Omental fat pad (tissue), 4 donors: ENCODE results near the gene OS9. TPM values are rescaled to one million over a fixed set of nuclear protein-coding genes. Genes with fewer than 3 reads are reported as not detected.

ENCODE experiments used
- ATAC-seq: fragments of 150-250 bp; one replicate; pipeline ENCODE4 v1.9.1; 2016; ENCODE audit warnings: mild to moderate bottlenecking, moderate library complexity; ENCODE audit not compliant: low FRiP score
- DNase-seq: peaks from one replicate; pipeline ENCODE4 v3.0.0-alpha.2; 2019; ENCODE audit warnings: low spot score
- CTCF ChIP-seq, 3 donors: fragments of 450-650 bp; IDR thresholded peaks; one replicate each; pipeline ENCODE4 v1.5.1; 2016 to 2017; ENCODE audit warnings: antibody characterized with exemption in 3 of 3, mild to moderate bottlenecking in 3 of 3, moderate library complexity in 2 of 3
- total RNA-seq, 4 donors: library from RNA; depleted of rRNA; stranded (reverse); fragments of >200 nt; gene quantifications; one replicate each; pipeline ENCODE4 v1.1.0, GENCODE V29; 2016

Gene OS9
- total RNA-seq, 4 donors from 2014 or later, result 259 to 325 (median 286) TPM

- no peak for DNase-seq
- no peak for TF ChIP-seq CTCF (IDR thresholded peaks at IDR 0.05)
- ATAC-seq, result no peak
Observed at GRCh38 chr12:57687862-57688261, 6.1 kb upstream of the OS9 start.

DNA sequence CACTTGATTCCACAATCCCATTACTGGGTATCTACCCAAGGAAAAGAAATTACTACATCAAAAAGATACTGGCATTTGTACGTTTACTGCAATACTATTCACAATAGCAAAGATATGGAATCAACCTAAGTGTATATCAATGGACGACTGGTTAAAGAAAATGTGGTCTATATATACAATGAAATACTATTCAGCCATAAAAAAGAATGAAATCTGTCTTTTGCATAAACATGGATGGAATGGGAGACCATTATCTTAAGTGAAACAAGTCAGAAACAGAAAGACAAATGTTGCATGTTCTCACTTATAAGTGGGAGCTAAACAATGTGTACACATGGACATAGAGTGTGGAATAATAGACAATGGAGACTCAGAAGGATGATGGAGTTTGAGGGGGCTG lies 5.0 kb upstream of the OS9 start:
- no peak for DNase-seq
- no peak for ATAC-seq
- TF ChIP-seq CTCF (IDR thresholded peaks at IDR 0.05), result no peak

DNA sequence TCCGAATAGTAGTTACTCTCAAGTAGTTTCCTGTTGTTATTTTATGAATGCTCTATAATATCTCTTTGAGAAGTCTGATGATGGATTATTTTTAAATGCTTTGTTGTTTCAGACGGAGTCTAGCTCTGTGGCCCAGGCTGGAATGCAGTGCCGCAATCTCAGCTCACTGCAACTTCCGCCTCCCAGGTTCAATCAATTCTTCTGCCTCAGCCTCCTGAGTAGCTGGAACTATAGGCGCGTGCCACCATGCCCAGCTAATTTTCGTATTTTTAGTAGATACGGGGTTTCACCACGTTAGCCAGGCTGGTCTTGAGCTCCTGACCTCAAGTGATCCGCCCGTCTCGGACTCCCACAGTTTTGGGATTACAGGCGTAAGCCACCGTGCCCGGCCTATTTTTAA lies 1.4 kb upstream of the OS9 start:
- DNase-seq, result no peak
- no peak for ATAC-seq
- no peak for TF ChIP-seq CTCF (IDR thresholded peaks at IDR 0.05)

DNA sequence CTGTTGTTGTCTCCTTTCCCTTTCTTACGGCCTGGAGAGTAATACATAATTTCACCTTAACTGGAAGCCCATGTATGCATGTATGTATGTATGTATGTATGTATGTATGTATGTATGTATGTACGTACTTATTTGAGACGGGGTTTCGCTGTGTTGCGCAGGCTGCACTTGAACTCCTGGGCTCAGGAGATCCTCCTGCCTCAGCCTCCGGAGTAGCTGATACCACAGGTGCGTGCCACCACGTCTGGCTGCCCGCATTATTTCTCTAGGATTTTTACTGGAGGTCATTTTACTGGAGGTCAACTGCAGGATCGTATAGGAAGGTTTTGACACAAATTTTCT lies 644 bp upstream of the OS9 start:
- DNase-seq, result no peak
- TF ChIP-seq CTCF (IDR thresholded peaks at IDR 0.05), result no peak
- ATAC-seq, result no peak

- no peak for TF ChIP-seq CTCF (IDR thresholded peaks at IDR 0.05)
- ATAC-seq, result peak; percentile 1
- DNase-seq, result no peak
Observed at GRCh38 chr12:57694459-57695019, 607 bp downstream of the OS9 start.

- DNase-seq, result no peak
- ATAC-seq, result no peak
- TF ChIP-seq CTCF (IDR thresholded peaks at IDR 0.05), result no peak
Observed at GRCh38 chr12:57695770-57696432, 2.0 kb downstream of the OS9 start.

GRCh38 chr12:57697076-57697475 lies 3.1 kb downstream of the OS9 start:
- no peak for DNase-seq
- TF ChIP-seq CTCF (IDR thresholded peaks at IDR 0.05), result no peak
- ATAC-seq, result no peak
